ENCODE measurements around the gene SPTBN4.

Gene SPTBN4

GRCh38 chr19:40444825-40445312 is 21.9 kb upstream of the SPTBN4 start (continued):
- TF ChIP-seq ZNF513 (tag by site-specific recombination; IDR thresholded peaks at IDR 0.05) (no peak), ZNF37A (tag by site-specific recombination; IDR thresholded peaks at IDR 0.05) (no peak), FEZF1 (tag by site-specific recombination; IDR thresholded peaks at IDR 0.05) (peak; percentile 1; the same call in 1 of the 2 replicates), EGR2 (tag by site-specific recombination; IDR thresholded peaks at IDR 0.05; ENCODE audit: low read depth) (no peak), KLF10 (tag by site-specific recombination; IDR thresholded peaks at IDR 0.05) (no peak), ZNF112 (tag by site-specific recombination; IDR thresholded peaks at IDR 0.05) (no peak), YY2 (tag by site-specific recombination; IDR thresholded peaks at IDR 0.05) (no peak; the same call in 1 of the 2 replicates), ZFP69B (tag by site-specific recombination; IDR thresholded peaks at IDR 0.05) (peak; percentile 95), ZNF362 (tag by site-specific recombination; IDR thresholded peaks at IDR 0.05) (no peak), TSHZ1 (tag by site-specific recombination; IDR thresholded peaks at IDR 0.05; ENCODE audit: borderline replicate concordance) (no peak), ZNF280D (tag by site-specific recombination; IDR thresholded peaks at IDR 0.05) (no peak), ZNF2 (tag by site-specific recombination; IDR thresholded peaks at IDR 0.05) (no peak), AEBP2 (tag by site-specific recombination; IDR thresholded peaks at IDR 0.05; ENCODE audit: borderline replicate concordance) (no peak), SP2 (tag by site-specific recombination; IDR thresholded peaks at IDR 0.05) (no peak), ELK4 (IDR thresholded peaks at IDR 0.05; ENCODE audit: borderline replicate concordance, low read depth, low read length) (no peak), ZNF239 (tag by site-specific recombination; IDR thresholded peaks at IDR 0.05) (no peak), ZNF221 (tag by site-specific recombination; IDR thresholded peaks at IDR 0.05; ENCODE audit: borderline replicate concordance) (no peak), ZNF24 (tag by site-specific recombination; IDR thresholded peaks at IDR 0.05) (0 out of 2 replicates have a peak, but pooled peaks have one; percentile 4), ZNF16 (tag by site-specific recombination; IDR thresholded peaks at IDR 0.05; ENCODE audit: low read depth) (no peak), PATZ1 (tag by site-specific recombination; IDR thresholded peaks at IDR 0.05) (peak; percentile 96), ZBTB11 (tag by site-specific recombination; conservative IDR thresholded peaks at IDR 0.05; ENCODE audit: low read depth) (0 out of 2 replicates have a peak, but pooled peaks have one; percentile 14), TCF7L2 (IDR thresholded peaks at IDR 0.05; ENCODE audit: borderline replicate concordance, low read depth, low read length) (no peak)

All from HEK293 (cell line).